ENCODE measurements around the gene SSH3.

SSH3 gene
- long read RNA-seq: 0 reads

GRCh38 chr11:67303132-67303834 is at the start of gene SSH3:
SSH3 (plus strand) TSS chr11:67303530; CDS start chr11:67303626, 96 bp downstream.
- TF ChIP-seq GABPA (IDR thresholded peaks at IDR 0.05; ENCODE audit: low read depth) (no peak), SPI1 (IDR thresholded peaks at IDR 0.05; ENCODE audit: borderline replicate concordance, low read depth) (no peak), CTCF (IDR thresholded peaks at IDR 0.05; ENCODE audit: insufficient read depth, low read length) (no peak), POLR2AphosphoS5 (IDR thresholded peaks at IDR 0.05; ENCODE audit: low read depth) (no peak), REST (IDR thresholded peaks at IDR 0.05; ENCODE audit: insufficient replicate concordance, low read depth) (no peak)
- H3K4me3 ChIP-seq (replicated peaks; ENCODE audit: insufficient read depth, low read length): peak within 1 kb of the TSS; percentile 57
- peak within 1 kb of the TSS; percentile 79 for H3K27ac ChIP-seq (replicated peaks)
- H3K27me3 ChIP-seq (ENCODE audit: insufficient read depth, poor library complexity, severe bottlenecking): no peaks in the 10 kb centered on the region
- DNase-seq (ENCODE audit: low read depth in 1 of 2, low spot score in 1 of 2): peak in 1 of 2 experiments; percentile 37

GRCh38 chr11:67253872-67254624 is 49.3 kb upstream of the SSH3 start:
- Histone ChIP-seq H3K27ac (replicated peaks) (no peak overlapping the region), H3K4me3 (replicated peaks; ENCODE audit: insufficient read depth, low read length) (no peak overlapping the region), H3K27me3 (ENCODE audit: insufficient read depth, poor library complexity, severe bottlenecking) (no peaks in the 10 kb centered on the region)
- DNase-seq (ENCODE audit: low read depth in 1 of 2, low spot score in 1 of 2): no peak
- TF ChIP-seq POLR2AphosphoS5 (IDR thresholded peaks at IDR 0.05; ENCODE audit: low read depth) (no peak), REST (IDR thresholded peaks at IDR 0.05; ENCODE audit: insufficient replicate concordance, low read depth) (no peak), SPI1 (IDR thresholded peaks at IDR 0.05; ENCODE audit: borderline replicate concordance, low read depth) (no peak), CTCF (IDR thresholded peaks at IDR 0.05; ENCODE audit: insufficient read depth, low read length) (no peak), GABPA (IDR thresholded peaks at IDR 0.05; ENCODE audit: low read depth) (no peak)

GRCh38 chr11:67254798-67255197 is 48.5 kb upstream of the SSH3 start:
- H3K27me3 ChIP-seq (ENCODE audit: insufficient read depth, poor library complexity, severe bottlenecking): no peaks in the 10 kb centered on the region
- no peak for DNase-seq (ENCODE audit: low read depth in 1 of 2, low spot score in 1 of 2)
- no peak overlapping the region for H3K27ac ChIP-seq (replicated peaks)
- H3K4me3 ChIP-seq (replicated peaks; ENCODE audit: insufficient read depth, low read length): no peak overlapping the region
- TF ChIP-seq GABPA (IDR thresholded peaks at IDR 0.05; ENCODE audit: low read depth): no peak
- TF ChIP-seq SPI1 (IDR thresholded peaks at IDR 0.05; ENCODE audit: borderline replicate concordance, low read depth): no peak
- TF ChIP-seq REST (IDR thresholded peaks at IDR 0.05; ENCODE audit: insufficient replicate concordance, low read depth): no peak
- TF ChIP-seq CTCF (IDR thresholded peaks at IDR 0.05; ENCODE audit: insufficient read depth, low read length): no peak
- no peak for TF ChIP-seq POLR2AphosphoS5 (IDR thresholded peaks at IDR 0.05; ENCODE audit: low read depth)

Data from HL-60 (cell line).